D721Med (cell line): ENCODE measurements around the gene ZPBP.

ENCODE experiments used
- DNase-seq: peaks from one replicate; pipeline ENCODE4 v3.0.0; 2011; ENCODE audit warnings: low spot score; ENCODE audit not compliant: insufficient read length
- FAIRE-seq: peaks from 2 replicates; lab custom pipeline; 2011; peaks lifted over from hg19 to GRCh38; lab: Jason Lieb, UNC
- TF ChIP-seq, protein P1 (sequence below): IDR thresholded peaks from 2 replicates; pipeline ENCODE4 v1.5.1; 2012; ENCODE audit warnings: mild to moderate bottlenecking, control low read depth; ENCODE audit not compliant: insufficient read depth; ENCODE audit errors: missing control alignments

ZPBP gene, protein sequence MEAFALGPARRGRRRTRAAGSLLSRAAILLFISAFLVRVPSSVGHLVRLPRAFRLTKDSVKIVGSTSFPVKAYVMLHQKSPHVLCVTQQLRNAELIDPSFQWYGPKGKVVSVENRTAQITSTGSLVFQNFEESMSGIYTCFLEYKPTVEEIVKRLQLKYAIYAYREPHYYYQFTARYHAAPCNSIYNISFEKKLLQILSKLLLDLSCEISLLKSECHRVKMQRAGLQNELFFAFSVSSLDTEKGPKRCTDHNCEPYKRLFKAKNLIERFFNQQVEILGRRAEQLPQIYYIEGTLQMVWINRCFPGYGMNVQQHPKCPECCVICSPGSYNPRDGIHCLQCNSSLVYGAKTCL

DNA sequence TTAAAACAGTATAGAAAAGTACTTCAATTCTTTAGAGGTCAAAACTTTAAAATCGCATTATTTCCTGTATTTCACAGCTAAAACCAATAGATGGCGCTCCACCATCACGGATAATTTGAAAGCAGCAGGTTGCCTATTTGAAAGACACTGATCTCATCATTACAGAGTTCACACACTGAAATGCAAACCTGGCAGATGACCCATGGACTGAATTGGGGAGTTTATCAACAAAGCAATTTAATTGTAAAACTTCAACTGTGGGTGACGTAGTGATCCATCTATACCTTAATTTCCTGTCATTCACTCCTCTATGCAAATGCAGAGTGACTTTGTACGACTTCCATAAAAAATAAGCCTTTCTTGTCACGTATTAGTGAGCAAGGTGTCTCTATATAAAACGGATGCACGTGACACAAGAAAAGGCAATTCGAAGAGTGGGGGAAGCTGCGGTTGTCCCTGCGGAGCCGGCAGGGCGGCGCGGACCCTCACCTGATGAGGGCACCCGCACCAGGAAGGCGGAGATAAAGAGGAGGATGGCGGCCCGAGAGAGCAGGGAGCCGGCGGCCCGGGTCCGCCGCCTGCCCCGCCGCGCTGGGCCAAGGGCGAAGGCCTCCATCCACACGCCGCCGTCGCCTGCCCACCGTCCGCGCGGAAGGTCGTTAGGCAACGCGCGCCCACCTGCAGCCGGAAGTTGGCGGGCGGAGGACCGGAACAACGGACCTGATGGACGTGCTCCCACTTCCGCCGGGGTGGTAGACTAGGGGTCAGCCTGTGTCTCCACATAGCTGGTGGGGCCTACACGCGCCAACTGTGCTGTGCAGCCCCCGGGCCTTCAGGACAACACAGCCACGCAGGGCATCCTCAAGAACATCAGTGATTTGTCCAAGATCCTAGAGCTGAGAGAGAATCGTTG, at the start of gene ZPBP:
ZPBP (minus strand) TSS at position 668 of the 913 bp plus-strand sequence; CDS start at position 616, 52 bp downstream.
- no peak for DNase-seq
- TF ChIP-seq, protein P1, sequence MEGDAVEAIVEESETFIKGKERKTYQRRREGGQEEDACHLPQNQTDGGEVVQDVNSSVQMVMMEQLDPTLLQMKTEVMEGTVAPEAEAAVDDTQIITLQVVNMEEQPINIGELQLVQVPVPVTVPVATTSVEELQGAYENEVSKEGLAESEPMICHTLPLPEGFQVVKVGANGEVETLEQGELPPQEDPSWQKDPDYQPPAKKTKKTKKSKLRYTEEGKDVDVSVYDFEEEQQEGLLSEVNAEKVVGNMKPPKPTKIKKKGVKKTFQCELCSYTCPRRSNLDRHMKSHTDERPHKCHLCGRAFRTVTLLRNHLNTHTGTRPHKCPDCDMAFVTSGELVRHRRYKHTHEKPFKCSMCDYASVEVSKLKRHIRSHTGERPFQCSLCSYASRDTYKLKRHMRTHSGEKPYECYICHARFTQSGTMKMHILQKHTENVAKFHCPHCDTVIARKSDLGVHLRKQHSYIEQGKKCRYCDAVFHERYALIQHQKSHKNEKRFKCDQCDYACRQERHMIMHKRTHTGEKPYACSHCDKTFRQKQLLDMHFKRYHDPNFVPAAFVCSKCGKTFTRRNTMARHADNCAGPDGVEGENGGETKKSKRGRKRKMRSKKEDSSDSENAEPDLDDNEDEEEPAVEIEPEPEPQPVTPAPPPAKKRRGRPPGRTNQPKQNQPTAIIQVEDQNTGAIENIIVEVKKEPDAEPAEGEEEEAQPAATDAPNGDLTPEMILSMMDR = peak; percentile 76
- peak; percentile 58 for FAIRE-seq

DNA sequence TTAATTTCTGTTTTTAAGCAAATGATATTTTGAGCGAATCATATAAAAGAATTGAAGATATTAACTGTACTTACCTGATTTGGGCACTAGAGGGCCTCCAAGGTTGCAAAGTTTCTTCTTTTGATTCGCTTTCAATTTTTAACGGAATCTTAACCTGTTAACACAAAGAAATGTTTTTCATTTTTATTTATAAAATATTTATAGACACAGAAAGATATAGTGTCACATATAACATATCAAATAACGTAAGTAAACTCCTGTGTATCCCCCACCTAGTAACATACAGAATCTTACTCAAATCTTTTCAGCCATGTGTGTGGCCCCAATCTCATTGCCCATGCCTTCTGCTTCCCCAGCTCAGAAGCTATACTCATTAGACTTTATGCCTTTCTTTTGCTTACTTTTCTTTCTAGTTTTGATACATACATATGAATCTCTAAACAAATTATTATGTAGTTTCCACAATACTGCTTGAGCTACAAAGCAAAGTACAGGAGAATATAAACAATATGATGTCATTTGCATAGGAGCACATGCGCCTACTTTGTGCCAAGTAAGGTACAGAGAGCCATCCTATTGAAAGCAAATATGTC, 49.5 kb upstream of the ZPBP start:
- TF ChIP-seq, protein P1 = peak; percentile 54
- DNase-seq (no peak), FAIRE-seq (no peak)

DNA sequence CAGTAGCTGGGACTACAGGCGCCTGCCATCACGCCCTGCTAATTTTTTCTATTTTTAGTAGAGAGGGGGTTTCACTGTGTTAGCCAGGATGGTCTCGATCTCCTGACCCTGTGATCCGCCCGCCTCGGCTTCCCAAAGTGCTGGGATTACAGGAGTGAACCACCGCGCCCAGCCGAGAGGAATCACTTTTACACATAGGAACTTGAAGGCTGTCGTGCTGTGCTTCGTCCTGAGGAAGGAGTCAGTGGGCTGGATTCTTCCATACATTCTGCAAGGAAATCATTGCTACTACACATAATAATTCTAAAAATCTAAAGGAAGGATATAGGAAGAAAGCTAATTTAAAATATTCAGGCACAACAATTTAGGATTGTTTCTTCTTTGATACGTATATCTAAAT, 48.8 kb upstream of the ZPBP start:
- FAIRE-seq (no peak), DNase-seq (no peak)
- TF ChIP-seq, protein P1 = no peak

DNA sequence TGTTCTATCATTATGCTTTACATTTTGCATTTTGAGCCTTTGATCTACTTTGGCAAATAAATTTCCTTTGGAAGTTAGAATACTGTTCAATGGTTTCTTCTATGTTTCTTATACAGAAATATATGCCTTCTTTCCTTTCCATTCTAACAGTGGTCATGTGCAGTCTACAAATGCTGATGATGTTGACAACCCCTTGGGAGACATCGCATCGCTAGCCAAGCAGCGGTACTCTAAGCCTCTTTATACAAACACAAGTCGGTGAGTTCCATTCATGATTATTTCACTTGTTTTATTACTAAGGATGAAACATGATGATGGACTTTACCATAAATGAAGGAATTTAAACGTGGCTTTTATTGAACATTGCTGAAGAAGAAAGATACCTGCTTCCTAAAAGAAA, 48.1 kb upstream of the ZPBP start:
- TF ChIP-seq, protein P1 = no peak
- DNase-seq = no peak
- FAIRE-seq = no peak

DNA sequence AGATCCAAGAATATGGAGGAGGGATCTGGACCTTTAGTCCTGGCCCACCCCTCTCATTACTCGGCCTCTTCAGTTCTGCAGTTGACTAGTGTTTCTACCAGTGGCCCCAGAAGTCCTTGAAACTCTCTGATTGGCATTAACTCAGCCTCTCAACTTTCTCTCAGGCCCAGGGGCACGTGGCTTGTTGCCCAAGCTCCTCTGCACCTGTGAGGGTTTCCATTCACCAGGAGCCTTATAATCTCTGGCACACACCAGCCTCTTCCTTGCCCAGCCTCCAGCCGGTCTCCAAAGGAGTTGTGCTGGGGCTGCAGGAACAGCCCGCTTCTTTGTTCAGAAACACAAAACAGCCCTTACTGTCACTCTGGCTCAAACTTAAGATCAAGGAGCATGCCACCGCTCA, 47.6 kb upstream of the ZPBP start:
- DNase-seq (no peak), FAIRE-seq (no peak)
- TF ChIP-seq, protein P1 = no peak

DNA sequence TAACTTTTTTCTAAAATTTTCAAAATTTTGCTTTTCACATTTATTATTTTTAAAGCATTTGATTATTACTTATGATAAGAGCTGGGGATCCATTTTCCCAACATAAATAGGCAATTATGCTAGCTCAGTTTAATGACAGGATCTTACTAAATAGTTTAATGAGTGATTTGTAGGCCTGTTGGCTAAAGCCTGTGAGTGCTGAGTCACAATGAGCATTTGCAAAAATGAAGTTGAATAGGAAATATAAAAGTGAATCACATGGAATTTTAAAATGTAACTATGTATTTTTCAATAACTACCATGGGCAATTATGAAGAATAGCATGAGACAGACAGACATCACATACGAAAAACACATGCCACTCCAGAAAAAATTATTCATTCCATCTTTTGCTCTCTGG, 45.1 kb upstream of the ZPBP start:
- DNase-seq = no peak
- no peak for FAIRE-seq
- TF ChIP-seq, protein P1 = no peak
